Activated CD4-positive, alpha-beta T cell treated with anti-CD3 and anti-CD28 coated beads, Interleukin-2, amount 10 ng/mL, durations not matched to agents 24 days and 14 days (primary cell): ENCODE results near the gene CNOT6L. TPM values are rescaled to one million over a fixed set of nuclear protein-coding genes. Genes with fewer than 3 reads are reported as not detected.
"Not testable (repeated sequence)": the region's sequence is repeated elsewhere in the genome, so short reads cannot be mapped to it uniquely, and the experiment has no call there.

Experiments
- DNase-seq: peaks from one replicate; pipeline ENCODE4 v3.0.0; 2022
- H3K27ac Mint-ChIP-seq: one replicate; pipeline ENCODE4 v1.8.0; 2022; ENCODE audit warnings: mild to moderate bottlenecking, mixed read lengths
- H3K27me3 Mint-ChIP-seq: one replicate; pipeline ENCODE4 v1.8.0; 2022; ENCODE audit warnings: mixed read lengths
- H3K36me3 Mint-ChIP-seq: one replicate; pipeline ENCODE4 v1.8.0; 2022; ENCODE audit warnings: low read depth, mild to moderate bottlenecking, mixed read lengths
- H3K4me1 Mint-ChIP-seq: one replicate; pipeline ENCODE4 v1.8.0; 2021; ENCODE audit warnings: mixed read lengths
- H3K4me3 Mint-ChIP-seq: one replicate; pipeline ENCODE4 v1.8.0; 2022; ENCODE audit warnings: mild to moderate bottlenecking, moderate library complexity, mixed read lengths
- H3K9me3 Mint-ChIP-seq: one replicate; pipeline ENCODE4 v1.8.0; 2021; ENCODE audit warnings: mixed read lengths
- intact Hi-C: fragments of 100-400 bp; cut with micrococcal nuclease; formaldehyde crosslinking; loops from one replicate; pipeline ENCODE4 v1.15.1; 2023
- total RNA-seq: library from RNA; stranded (reverse); gene quantifications from 2 replicates; pipeline ENCODE4 v1.2.3, GENCODE V29; 2022

Gene CNOT6L
- total RNA-seq, 1 donor from 2014 or later: 105 TPM

DNA sequence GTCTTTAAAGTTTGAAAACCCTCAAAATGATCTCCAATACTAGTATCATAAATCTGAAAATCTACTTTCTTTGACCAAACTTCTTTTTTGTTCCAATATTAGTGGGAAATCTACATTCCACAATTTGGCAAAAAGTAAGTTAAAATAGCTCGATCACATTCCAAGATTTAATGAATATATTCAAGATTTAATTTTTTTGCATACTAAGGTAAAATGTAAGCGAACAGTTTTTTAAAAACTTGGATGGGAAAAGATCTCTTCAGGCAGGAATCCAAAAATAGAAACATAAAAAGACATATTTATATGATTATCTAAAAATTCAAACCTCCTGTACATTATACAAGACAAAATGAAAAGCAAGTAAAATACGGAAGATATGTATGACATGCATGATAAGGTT lies 31.2 kb downstream of the CNOT6L start:
- Mint-ChIP-seq H3K9me3 (no peaks in the 10 kb centered on the region), H3K4me1 (peaks cover 27% of the 10 kb centered on the region), H3K27me3 (no peaks in the 10 kb centered on the region)

DNA sequence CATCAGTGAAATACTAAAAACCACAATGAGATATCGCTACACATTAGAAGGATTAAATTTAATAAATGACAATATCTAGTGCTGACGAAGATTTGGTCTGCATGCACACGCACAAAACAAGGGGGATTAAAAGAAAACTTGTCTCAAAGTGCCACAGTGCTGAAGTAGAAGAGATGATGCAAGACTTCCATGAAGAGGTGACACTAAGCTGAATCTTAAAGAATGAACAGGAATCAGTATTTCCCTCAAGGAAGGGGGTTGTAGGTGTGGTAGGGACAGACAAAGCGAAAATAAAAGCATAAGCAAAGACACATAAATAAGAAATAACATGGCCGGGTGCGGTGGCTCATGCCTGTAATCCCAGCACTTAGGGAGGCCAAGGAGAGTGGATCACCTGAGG lies 33.5 kb downstream of the CNOT6L start:
- H3K4me1 Mint-ChIP-seq: peaks cover 33% of the 10 kb centered on the region
- intact Hi-C loops: no loop called here
- H3K27me3 Mint-ChIP-seq: no peaks in the 10 kb centered on the region
- H3K4me3 Mint-ChIP-seq: no peak overlapping the region
- no peak for DNase-seq
- no peaks in the 10 kb centered on the region for H3K9me3 Mint-ChIP-seq
- no peak overlapping the region for H3K27ac Mint-ChIP-seq
- peaks cover 17% of the 10 kb centered on the region for H3K36me3 Mint-ChIP-seq

More for the DNA sequence above, 31.2 kb downstream of the CNOT6L start:
- intact Hi-C loops: no loop called here
- Mint-ChIP-seq H3K36me3 (peaks cover 13% of the 10 kb centered on the region), H3K27ac (no peak overlapping the region), H3K4me3 (no peak overlapping the region)
- no peak for DNase-seq

DNA sequence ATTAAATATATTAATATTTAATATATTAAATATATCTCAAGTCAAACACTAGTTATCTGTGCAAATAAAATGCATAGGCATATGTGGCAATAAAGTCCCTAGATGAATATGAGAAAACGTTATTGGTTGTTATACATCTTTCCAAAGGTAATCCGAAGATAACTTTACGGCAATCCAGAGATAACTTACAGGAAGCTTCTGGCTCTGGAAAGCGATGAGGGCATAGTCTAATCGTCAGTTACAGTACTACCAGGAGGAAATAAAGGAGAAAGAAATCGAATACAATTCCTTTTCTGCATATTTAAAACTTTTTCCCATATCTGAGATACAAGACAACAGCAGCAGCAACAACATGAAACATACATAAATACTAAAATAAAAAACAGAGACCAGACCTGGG lies 35.3 kb downstream of the CNOT6L start:
- DNase-seq: no peak
- Mint-ChIP-seq H3K27ac (no peak overlapping the region), H3K4me1 (peaks cover 32% of the 10 kb centered on the region), H3K36me3 (peaks cover 19% of the 10 kb centered on the region), H3K27me3 (no peaks in the 10 kb centered on the region), H3K4me3 (no peak overlapping the region), H3K9me3 (no peaks in the 10 kb centered on the region)
- intact Hi-C loops: no loop called here

DNA sequence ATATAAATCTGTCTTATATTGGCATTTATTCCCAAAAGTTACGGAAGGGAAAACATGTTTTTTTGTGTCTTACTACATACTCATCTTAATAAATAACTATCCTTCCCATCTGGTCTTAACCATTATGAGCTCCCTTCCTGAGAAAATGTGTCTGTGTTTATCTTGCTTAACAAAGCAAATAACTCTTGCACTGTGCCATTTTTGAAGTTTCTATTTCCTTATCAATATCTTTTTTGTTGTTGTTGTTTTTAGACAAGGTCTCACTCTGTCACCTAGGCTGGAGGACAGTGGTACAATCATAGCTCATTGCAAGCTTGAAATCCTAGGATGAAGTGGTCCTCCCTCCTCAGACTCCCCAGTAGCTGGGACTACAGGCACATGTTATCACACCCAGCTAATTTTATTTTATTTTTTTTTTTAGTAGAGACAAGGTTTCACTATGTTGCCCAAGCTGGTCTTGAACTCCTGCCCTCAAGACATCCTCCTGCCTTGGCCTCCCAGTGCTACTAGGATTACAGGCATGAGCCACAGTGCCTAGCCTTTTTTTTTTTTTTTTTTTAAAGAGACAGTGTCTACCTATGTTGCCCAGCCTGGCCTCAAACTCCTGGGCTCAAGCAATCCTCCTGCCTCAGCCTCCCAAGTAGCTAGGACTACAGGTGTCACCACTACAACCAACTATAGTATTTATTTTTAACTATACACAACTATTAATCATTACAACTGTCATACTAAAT lies 36.9 kb downstream of the CNOT6L start:
- Mint-ChIP-seq H3K27me3 (no peaks in the 10 kb centered on the region), H3K36me3 (peaks cover 19% of the 10 kb centered on the region), H3K4me3 (no peak overlapping the region), H3K27ac (no peak overlapping the region), H3K9me3 (no peaks in the 10 kb centered on the region), H3K4me1 (peaks cover 35% of the 10 kb centered on the region)
- no peak for DNase-seq
- intact Hi-C loops: no loop called here

DNA sequence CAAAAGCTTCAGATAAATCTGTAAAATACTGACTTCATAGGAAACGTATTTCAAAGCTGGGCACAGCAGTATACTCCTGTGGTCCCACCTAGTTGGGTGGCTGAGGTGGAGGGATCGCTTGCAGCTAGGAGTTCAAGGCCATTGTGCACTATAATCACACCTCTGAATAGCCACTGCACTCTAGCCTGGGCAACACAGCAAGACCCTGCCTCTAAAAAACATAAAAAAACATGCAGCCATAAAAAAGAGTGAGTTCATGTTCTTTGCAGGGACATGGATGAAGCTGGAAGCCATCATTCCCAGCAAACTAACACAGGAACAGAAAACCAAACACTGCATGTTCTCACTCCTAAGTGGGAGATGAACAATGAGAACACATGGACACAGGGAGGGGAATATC lies 38.4 kb downstream of the CNOT6L start:
- peaks cover 32% of the 10 kb centered on the region for H3K4me1 Mint-ChIP-seq
- H3K27ac Mint-ChIP-seq, intact Hi-C loops, H3K4me3 Mint-ChIP-seq, H3K27me3 Mint-ChIP-seq, H3K9me3 Mint-ChIP-seq, DNase-seq: not testable (repeated sequence)
- H3K36me3 Mint-ChIP-seq: peaks cover 25% of the 10 kb centered on the region

DNA sequence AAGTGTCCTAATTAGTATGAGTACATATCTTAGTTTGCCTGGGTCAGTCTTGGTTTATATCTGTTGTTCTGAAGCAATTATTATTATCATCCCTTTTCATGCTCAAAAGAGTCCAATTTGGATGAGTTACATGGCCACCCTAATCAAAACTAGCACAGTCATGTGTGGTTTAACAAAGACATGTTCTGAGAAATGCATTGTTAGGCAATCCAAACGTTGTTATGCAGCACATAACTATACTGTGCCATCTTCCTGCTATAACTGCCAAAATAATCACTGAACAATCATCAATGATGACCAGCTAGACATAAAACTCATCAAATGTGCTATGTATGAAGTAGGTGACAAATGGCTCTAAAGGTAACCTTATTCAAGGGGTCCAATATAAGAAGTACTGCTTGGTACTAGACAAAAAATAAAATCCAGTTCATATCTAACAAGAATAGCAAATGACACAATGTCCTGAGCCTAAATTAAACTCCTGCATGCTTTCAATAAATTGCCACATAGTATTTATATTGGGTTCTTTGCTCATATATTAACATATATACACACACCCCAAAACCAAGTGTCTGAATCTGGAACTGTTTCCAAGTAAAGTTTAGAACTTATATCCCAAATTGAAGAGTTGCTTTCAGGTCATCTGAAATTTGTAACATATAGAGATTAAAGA lies 41.9 kb downstream of the CNOT6L start:
- Mint-ChIP-seq H3K36me3 (peaks cover 37% of the 10 kb centered on the region), H3K9me3 (no peaks in the 10 kb centered on the region), H3K27me3 (no peaks in the 10 kb centered on the region), H3K4me3 (no peak overlapping the region), H3K27ac (no peak overlapping the region), H3K4me1 (peaks cover 19% of the 10 kb centered on the region)
- DNase-seq: no peak
- intact Hi-C loops: loop anchor here (1.0 kb wide), 1 partner anchor 47 kb away; no protein-coding TSS in a partner anchor

DNA sequence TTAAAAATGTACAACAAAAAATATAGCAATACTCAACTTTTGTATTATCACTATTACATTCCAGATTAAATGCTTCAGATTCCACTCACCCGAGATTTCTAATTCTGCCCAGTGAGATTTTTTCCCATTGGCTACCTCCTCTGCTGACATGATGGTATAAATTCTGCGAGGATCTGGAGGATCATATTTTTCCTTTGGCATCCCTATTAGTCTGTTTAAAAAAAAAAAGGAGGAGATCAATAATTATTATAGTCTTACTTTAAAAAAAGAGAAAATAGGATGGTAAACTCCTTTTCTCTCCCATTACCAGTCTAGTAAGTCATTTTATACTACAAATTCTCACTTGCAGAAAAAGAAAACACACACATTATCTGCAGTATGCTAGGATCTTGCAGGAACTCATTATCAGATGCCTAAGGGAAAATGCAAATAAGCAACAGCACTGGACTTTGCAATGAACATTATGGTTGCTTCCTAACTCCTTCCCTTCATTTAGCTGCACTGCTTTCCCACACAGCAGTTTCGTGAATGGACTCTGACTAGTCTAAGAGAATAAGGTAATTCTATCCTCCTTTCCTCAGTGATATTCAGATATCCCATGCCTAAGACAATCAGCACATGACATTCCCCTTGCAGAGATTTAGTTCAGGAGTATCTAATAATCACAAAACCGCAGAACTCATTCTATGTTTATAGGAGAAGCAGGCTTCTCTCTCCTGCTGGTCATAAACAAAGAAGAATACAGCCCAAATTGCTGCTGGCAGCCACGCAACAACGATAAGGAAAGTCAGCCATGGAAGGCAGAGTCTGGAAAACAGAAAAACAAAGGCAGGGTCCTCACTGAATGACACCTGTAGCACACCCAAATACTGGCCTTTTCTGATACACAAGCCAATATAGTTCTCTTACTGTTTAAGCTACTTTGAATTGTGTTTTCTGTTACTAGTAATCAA lies 42.7 kb downstream of the CNOT6L start:
- H3K36me3 Mint-ChIP-seq: peaks cover 40% of the 10 kb centered on the region
- no peak overlapping the region for H3K4me3 Mint-ChIP-seq
- intact Hi-C loops: loop anchor here (1.0 kb wide), 1 partner anchor 46 kb away; no protein-coding TSS in a partner anchor
- DNase-seq: no peak
- no peaks in the 10 kb centered on the region for H3K27me3 Mint-ChIP-seq
- H3K9me3 Mint-ChIP-seq: no peaks in the 10 kb centered on the region
- H3K27ac Mint-ChIP-seq: no peak overlapping the region
- peaks cover 16% of the 10 kb centered on the region for H3K4me1 Mint-ChIP-seq

DNA sequence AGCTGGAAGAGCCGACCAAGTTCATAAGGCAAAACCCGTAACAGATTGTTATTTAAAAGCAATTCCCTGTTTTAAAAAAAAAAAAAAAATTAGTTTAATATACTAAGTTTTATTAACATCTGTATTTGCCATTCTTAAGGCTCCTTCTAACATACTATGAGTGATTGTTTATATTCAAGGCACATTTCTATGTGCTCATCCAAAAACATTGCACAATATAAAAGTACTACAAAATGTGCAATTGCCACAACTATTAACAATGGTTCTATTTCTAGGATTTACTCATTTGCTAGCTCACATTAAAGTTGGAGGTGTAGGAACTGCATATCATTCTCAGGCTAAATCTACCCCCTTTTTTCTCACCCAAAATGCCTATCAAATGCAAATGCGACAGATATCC lies 46.1 kb downstream of the CNOT6L start:
- Mint-ChIP-seq H3K27me3 (no peaks in the 10 kb centered on the region), H3K4me1 (peaks cover 9% of the 10 kb centered on the region), H3K9me3 (no peaks in the 10 kb centered on the region), H3K27ac (no peak overlapping the region), H3K36me3 (peaks cover 56% of the 10 kb centered on the region), H3K4me3 (no peak overlapping the region)
- no peak for DNase-seq
- intact Hi-C loops: no loop called here

DNA sequence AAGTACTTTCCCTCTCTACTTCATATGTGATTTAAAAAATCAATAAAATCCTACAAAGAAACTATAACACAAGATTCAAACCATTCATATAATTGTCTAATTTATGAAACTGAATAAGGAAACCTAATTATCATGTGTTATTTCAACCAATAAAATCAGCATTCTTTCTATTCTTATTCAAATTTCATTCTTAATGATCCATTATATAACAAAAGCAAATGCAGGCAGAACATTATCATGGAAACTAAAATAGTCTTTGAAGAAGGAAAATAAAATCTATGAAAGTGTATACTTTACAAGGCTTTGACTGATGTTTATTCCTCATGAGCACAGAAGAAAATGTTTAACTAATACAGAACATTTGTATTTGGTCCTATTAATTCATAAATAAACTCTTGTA lies 47.6 kb downstream of the CNOT6L start:
- Mint-ChIP-seq H3K9me3 (no peaks in the 10 kb centered on the region), H3K36me3 (peaks cover 66% of the 10 kb centered on the region), H3K27me3 (no peaks in the 10 kb centered on the region), H3K4me3 (no peak overlapping the region), H3K27ac (no peak overlapping the region), H3K4me1 (no peaks in the 10 kb centered on the region)
- intact Hi-C loops: no loop called here
- DNase-seq: no peak

DNA sequence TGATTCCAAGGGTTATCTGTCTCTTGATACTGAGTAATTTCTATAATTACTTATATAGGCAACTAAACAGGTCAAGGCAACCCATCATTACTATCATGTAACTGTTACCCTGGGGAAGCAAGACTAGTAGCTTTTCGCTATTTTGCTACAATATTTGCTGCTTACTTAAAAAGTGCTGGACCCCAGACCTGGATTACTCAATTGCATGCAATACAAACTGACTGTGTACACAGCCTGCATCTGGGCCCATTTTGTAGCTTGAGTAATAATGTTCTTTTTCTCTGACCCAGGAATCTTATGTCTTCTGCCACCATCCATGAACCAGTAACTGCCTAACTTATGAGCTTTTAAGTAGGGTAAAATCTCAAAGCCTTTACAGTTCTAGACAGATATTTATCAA lies 53.4 kb downstream of the CNOT6L start:
- Mint-ChIP-seq H3K27me3 (no peaks in the 10 kb centered on the region), H3K4me1 (peaks cover 3% of the 10 kb centered on the region), H3K9me3 (peaks cover 13% of the 10 kb centered on the region), H3K36me3 (peaks cover 72% of the 10 kb centered on the region), H3K4me3 (no peak overlapping the region), H3K27ac (no peak overlapping the region)
- no peak for DNase-seq
- intact Hi-C loops: no loop called here

DNA sequence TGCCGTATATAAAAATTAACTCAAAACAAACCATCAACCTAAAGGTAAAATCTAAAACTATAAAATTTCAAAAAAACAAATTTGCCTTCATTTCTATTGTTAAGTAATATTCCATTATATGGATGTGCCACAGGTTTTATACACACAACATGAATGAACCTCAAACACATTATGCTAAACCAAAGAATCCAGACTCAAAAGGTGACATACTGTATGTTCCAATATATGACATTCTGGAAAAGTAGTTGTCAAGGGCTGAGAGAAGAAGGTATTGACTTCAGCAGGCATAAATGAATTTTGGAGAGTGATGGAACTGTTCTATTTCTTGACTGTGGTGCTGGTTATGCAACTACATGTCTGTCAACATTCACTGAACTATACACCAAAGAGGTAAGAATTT lies 56.6 kb downstream of the CNOT6L start:
- H3K27me3 Mint-ChIP-seq: no peaks in the 10 kb centered on the region
- no peak overlapping the region for H3K4me3 Mint-ChIP-seq
- peaks cover 12% of the 10 kb centered on the region for H3K4me1 Mint-ChIP-seq
- peaks cover 17% of the 10 kb centered on the region for H3K9me3 Mint-ChIP-seq
- intact Hi-C loops: no loop called here
- no peak for DNase-seq
- H3K36me3 Mint-ChIP-seq: peaks cover 76% of the 10 kb centered on the region
- H3K27ac Mint-ChIP-seq: no peak overlapping the region

DNA sequence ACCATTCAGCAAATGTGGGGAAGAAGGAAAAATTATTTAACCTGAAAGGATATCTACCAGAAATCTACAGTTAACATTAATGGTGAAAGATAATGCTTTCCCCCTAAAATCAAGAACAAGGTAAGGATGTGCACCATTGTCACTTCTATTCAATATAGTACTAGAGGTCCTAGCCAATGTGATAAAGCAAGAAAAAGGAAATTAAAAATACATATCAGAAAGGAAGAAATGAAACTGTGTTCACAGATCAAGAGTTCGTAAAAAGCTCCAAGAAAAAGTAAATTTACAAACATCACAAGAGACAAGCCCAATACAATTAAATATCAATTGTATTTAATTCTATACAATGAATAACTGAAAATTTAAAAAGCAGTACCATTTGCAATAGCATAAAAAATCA lies 57.6 kb downstream of the CNOT6L start:
- peaks cover 12% of the 10 kb centered on the region for H3K4me1 Mint-ChIP-seq
- intact Hi-C loops: no loop called here

DNA sequence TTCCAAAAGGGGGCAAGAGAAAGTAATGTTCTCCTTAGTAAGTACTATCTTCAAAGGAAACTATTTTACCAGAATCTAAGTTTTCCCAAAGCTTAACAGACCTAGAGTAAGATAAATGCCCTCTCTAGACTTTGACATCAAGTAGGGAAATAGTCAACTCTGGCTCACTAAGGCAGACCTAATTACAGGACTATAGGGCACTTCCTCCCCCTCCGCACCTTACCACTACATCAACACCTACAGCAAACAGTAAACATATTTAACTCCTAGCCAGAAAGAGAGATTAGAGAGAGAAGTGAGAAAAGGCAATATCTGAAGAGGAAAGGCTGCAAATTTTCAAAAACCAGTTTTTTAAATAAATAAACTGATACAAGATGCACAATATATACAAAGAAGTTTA lies 60.4 kb downstream of the CNOT6L start:
- intact Hi-C loops: no loop called here

More for the DNA sequence above, 57.6 kb downstream of the CNOT6L start:
- H3K36me3 Mint-ChIP-seq: peaks cover 74% of the 10 kb centered on the region
- no peak for DNase-seq
- H3K27me3 Mint-ChIP-seq: no peaks in the 10 kb centered on the region
- H3K9me3 Mint-ChIP-seq: peaks cover 17% of the 10 kb centered on the region
- H3K4me3 Mint-ChIP-seq: no peak overlapping the region
- H3K27ac Mint-ChIP-seq: no peak overlapping the region

DNA sequence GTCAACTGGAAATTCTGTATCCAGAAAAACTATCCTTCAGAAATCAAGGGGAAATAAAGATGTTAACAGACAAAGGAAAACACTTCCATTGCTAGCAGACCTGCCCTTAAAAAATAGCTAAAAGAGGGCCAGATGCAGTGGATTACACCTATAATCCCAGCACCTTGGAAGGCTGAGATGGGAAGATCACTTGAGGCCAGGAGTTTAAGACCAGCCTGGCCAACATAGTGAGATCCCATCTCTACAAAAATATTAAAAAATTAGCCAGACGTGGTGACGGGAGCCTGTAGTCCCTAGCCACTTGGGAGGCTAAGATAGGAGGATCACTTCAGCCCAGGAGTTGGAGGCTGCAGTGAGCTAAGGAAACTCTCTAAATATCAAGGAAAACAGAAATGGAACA lies 67.4 kb downstream of the CNOT6L start:
- H3K4me3 Mint-ChIP-seq: no peak overlapping the region
- DNase-seq: no peak
- H3K9me3 Mint-ChIP-seq: peaks cover 5% of the 10 kb centered on the region
- H3K4me1 Mint-ChIP-seq: peaks cover 8% of the 10 kb centered on the region
- no peaks in the 10 kb centered on the region for H3K27me3 Mint-ChIP-seq
- intact Hi-C loops: no loop called here
- no peak overlapping the region for H3K27ac Mint-ChIP-seq
- H3K36me3 Mint-ChIP-seq: peaks cover 59% of the 10 kb centered on the region

More for the DNA sequence above, 60.4 kb downstream of the CNOT6L start:
- peaks cover 17% of the 10 kb centered on the region for H3K9me3 Mint-ChIP-seq
- no peak overlapping the region for H3K27ac Mint-ChIP-seq
- DNase-seq: no peak
- peaks cover 73% of the 10 kb centered on the region for H3K36me3 Mint-ChIP-seq
- H3K27me3 Mint-ChIP-seq: no peaks in the 10 kb centered on the region
- H3K4me1 Mint-ChIP-seq: peaks cover 10% of the 10 kb centered on the region
- H3K4me3 Mint-ChIP-seq: no peak overlapping the region
